GM10248 (cell line): ENCODE data around the gene TGFBR3.

Experiments
- CTCF ChIA-PET: fragments of 300-600 bp; sonication (Branson Sonifier 250); formaldehyde crosslinking; extraction: SDS; loops from one replicate; lab custom pipeline; 2021; ENCODE audit warnings: antibody characterized with exemption; lab: Yijun Ruan, JAX
- POLR2A ChIA-PET: fragments of 350-650 bp; sonication (Branson Sonifier 250); formaldehyde crosslinking; extraction: SDS; loops from one replicate; lab custom pipeline; 2020; ENCODE audit warnings: antibody characterized with exemption; lab: Yijun Ruan, JAX
- DNase-seq: peaks from one replicate; pipeline ENCODE4 v3.0.0; 2012; ENCODE audit errors: extremely low spot score
- CTCF ChIP-seq: IDR thresholded peaks from 2 replicates; pipeline ENCODE4 v1.5.1; 2012; ENCODE audit warnings: mild to moderate bottlenecking, low read depth; ENCODE audit errors: extremely low read depth, missing control alignments, control extremely low read depth

The TGFBR3 gene

GRCh38 chr1:91803123-91803522 is 82.8 kb downstream of the TGFBR3 start:
- CTCF ChIA-PET, result no interaction called here

GRCh38 chr1:91801496-91802115 is 84.3 kb downstream of the TGFBR3 start:
- ChIA-PET POLR2A (no interaction called here), CTCF (interaction anchor here (1.1 kb wide), 1 partner anchor 11 kb away, joined by 3 read pairs; no protein-coding TSS in a partner anchor)
- TF ChIP-seq CTCF, result no peak
- no peak for DNase-seq

More at GRCh38 chr1:91803123-91803522, 82.8 kb downstream of the TGFBR3 start:
- DNase-seq, result no peak
- POLR2A ChIA-PET, result no interaction called here
- no peak for TF ChIP-seq CTCF

- CTCF ChIA-PET, result interaction anchor here (0.8 to 2.7 kb wide), 2 partner anchors 9 to 10 kb away, joined by 3 to 8 read pairs; no protein-coding TSS in a partner anchor
- no peak for DNase-seq
- TF ChIP-seq CTCF, result no peak
- POLR2A ChIA-PET, result no interaction called here
Observed at GRCh38 chr1:91799863-91800262, 86.1 kb downstream of the TGFBR3 start.

- DNase-seq, result no peak
- no peak for TF ChIP-seq CTCF
- CTCF ChIA-PET, result interaction anchor here (0.8 to 2.7 kb wide), 4 partner anchors 8 to 11 kb away, joined by 3 to 8 read pairs (median 4); no protein-coding TSS in a partner anchor
- POLR2A ChIA-PET, result no interaction called here
Observed at GRCh38 chr1:91799159-91799558, 86.8 kb downstream of the TGFBR3 start.

GRCh38 chr1:91798740-91799139 is 87.2 kb downstream of the TGFBR3 start:
- no peak for TF ChIP-seq CTCF
- no peak for DNase-seq
- CTCF ChIA-PET, result interaction anchor here (1.3 to 2.7 kb wide), 3 partner anchors 8 to 11 kb away, joined by 3 to 8 read pairs (median 6); no protein-coding TSS in a partner anchor
- POLR2A ChIA-PET, result no interaction called here

GRCh38 chr1:91798241-91798648 is 87.7 kb downstream of the TGFBR3 start:
- TF ChIP-seq CTCF, result no peak
- ChIA-PET POLR2A (no interaction called here), CTCF (interaction anchor here (0.8 to 2.7 kb wide), 4 partner anchors 8 to 12 kb away, joined by 3 to 8 read pairs (median 4); no protein-coding TSS in a partner anchor)
- DNase-seq, result no peak
